ENCODE data around the gene SPTBN1. TPM values are rescaled to one million over a fixed set of nuclear protein-coding genes. Genes with fewer than 3 reads are reported as not detected.

Gene SPTBN1
- total RNA-seq, 8 experiments from 2014 or later, result 114 to 408 (median 185) TPM

DNA sequence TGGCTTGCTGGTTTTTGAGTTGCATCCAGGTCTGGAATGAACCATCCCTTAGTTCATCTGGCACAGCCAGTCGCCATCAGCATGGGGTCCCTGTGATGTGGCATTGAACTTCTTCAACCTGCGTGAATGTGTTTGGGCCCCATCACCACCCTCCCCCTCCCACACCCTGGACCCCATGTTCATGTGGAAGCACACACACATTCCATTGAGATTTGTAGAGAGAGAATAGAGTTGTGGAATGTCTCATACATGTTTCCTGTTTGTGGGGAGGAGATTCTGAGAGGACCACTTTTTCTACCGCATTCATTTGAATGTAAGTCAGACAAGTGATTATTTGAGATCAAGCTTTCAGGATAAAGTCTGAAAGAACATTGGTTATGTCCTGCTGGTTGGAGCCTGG, 149.7 kb downstream of the SPTBN1 start:
- Histone ChIP-seq H3K27ac (no peak overlapping the region), H3K4me3 (no peak overlapping the region), H3K4me1 (replicated peaks in 1 of 2) (peaks cover 3 to 23% of the 10 kb centered on the region in 2 donors)
- WGBS, 10 experiments, result 90 to 100% (median 100%) methylated on average over 1 to 2 of the region's 3 CpGs; no CpG with 5 or more reads in 5 of the 10 experiments
- ATAC-seq (replicated peaks in 6 of 8), result no peak
- in situ Hi-C loops (cut with MboI; ENCODE audit: low pct_unique_long_range_greater_than_20kb in 2 of 9, low sequenced_read_pairs in 9 of 9, unreplicated experiment in 9 of 9), result no loop called here

- no peak overlapping the region for H3K27ac ChIP-seq
- H3K4me1 ChIP-seq (replicated peaks in 1 of 2), result peaks cover 3 to 23% of the 10 kb centered on the region in 2 donors
- peak; percentile 27 to 90 (median 50) for ATAC-seq (replicated peaks in 6 of 8)
- H3K4me3 ChIP-seq, result no peak overlapping the region
- WGBS, 10 experiments, result 6 to 100% (median 85%) methylated on average over 1 to 12 of the region's 12 CpGs; no CpG with 5 or more reads in 1 of the 10 experiments
- in situ Hi-C loops (cut with MboI; ENCODE audit: low pct_unique_long_range_greater_than_20kb in 2 of 9, low sequenced_read_pairs in 9 of 9, unreplicated experiment in 9 of 9), result no loop called here
Observed at GRCh38 chr2:54606393-54606958, 150.3 kb downstream of the SPTBN1 start.

GRCh38 chr2:54608224-54608623, 152.1 kb downstream of the SPTBN1 start:
- 80 to 100% (median 92%) methylated on average over 1 to 3 of the region's 3 CpGs; no CpG with 5 or more reads in 1 of the 10 experiments for WGBS, 10 experiments
- Histone ChIP-seq H3K4me3 (no peak overlapping the region), H3K4me1 (replicated peaks in 1 of 2) (peaks cover 5 to 12% of the 10 kb centered on the region in 2 donors), H3K27ac (no peak overlapping the region)
- no peak for ATAC-seq (replicated peaks in 6 of 8)
- in situ Hi-C loops (cut with MboI; ENCODE audit: low pct_unique_long_range_greater_than_20kb in 2 of 9, low sequenced_read_pairs in 9 of 9, unreplicated experiment in 9 of 9), result no loop called here

GRCh38 chr2:54609241-54609640, 153.1 kb downstream of the SPTBN1 start:
- 32 to 100% (median 83%) methylated on average over 1 to 5 of the region's 5 CpGs for WGBS, 10 experiments
- peaks cover 14% of the 10 kb centered on the region in 2 donors for H3K4me1 ChIP-seq (replicated peaks in 1 of 2)
- no peak overlapping the region for H3K27ac ChIP-seq
- H3K4me3 ChIP-seq, result no peak overlapping the region
- in situ Hi-C loops (cut with MboI; ENCODE audit: low pct_unique_long_range_greater_than_20kb in 2 of 9, low sequenced_read_pairs in 9 of 9, unreplicated experiment in 9 of 9), result no loop called here
- no peak for ATAC-seq (replicated peaks in 6 of 8)

- in situ Hi-C loops (cut with MboI; ENCODE audit: low pct_unique_long_range_greater_than_20kb in 2 of 9, low sequenced_read_pairs in 9 of 9, unreplicated experiment in 9 of 9), result no loop called here
- WGBS, 10 experiments, result 57 to 100% (median 95%) methylated on average over 1 to 2 of the region's 3 CpGs; no CpG with 5 or more reads in 4 of the 10 experiments
- Histone ChIP-seq H3K4me3 (no peak overlapping the region), H3K4me1 (replicated peaks in 1 of 2) (peaks cover 11 to 15% of the 10 kb centered on the region in 2 donors), H3K27ac (no peak overlapping the region)
- ATAC-seq (replicated peaks in 6 of 8), result peak in 1 of 8 experiments; percentile 31
Observed at GRCh38 chr2:54609647-54610046, 153.5 kb downstream of the SPTBN1 start.

GRCh38 chr2:54610700-54611099, 154.6 kb downstream of the SPTBN1 start:
- ATAC-seq (replicated peaks in 6 of 8), result no peak
- in situ Hi-C loops (cut with MboI; ENCODE audit: low pct_unique_long_range_greater_than_20kb in 2 of 9, low sequenced_read_pairs in 9 of 9, unreplicated experiment in 9 of 9), result no loop called here
- H3K27ac ChIP-seq, result no peak overlapping the region
- no peak overlapping the region for H3K4me3 ChIP-seq
- WGBS, 10 experiments, result 0 to 100% (median 30%) methylated on average over 1 of the region's 1 CpG; no CpG with 5 or more reads in 2 of the 10 experiments
- peaks cover 10 to 15% of the 10 kb centered on the region in 2 donors for H3K4me1 ChIP-seq (replicated peaks in 1 of 2)

DNA sequence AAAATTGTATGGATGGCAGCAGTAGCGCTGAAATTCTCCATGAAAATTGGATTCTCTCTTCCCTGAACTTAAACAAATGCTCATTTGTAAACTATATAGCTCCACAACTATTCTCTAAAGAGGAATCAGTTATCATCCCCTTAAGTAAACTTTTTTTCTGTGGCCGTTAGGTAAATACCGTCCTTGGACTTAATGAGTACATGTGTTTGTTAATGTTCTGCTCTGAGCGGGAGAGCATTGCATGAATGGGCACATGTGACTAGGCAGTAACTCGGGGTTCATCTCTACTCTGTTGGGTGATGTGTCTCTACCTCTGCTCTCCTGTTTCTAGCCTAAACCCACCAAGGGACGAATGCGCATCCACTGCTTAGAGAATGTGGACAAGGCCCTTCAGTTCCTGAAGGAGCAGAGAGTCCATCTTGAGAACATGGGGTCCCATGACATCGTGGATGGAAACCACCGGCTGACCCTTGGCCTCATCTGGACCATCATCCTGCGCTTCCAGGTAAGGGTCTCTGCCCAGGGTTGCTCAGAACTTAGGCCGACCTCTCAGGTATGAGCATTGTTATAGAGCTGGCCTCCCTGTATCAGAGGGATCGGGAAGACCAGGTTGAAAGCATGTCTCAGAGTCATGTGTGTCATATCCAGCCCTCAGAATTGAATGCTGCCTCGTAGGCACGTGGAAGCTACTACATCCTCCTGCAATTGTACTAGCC, 155.9 kb downstream of the SPTBN1 start:
- WGBS, 10 experiments, result 90 to 100% (median 95%) methylated on average over 3 to 9 of the region's 14 CpGs; no CpG with 5 or more reads in 1 of the 10 experiments
- H3K4me1 ChIP-seq (replicated peaks in 1 of 2), result peaks cover 2 to 12% of the 10 kb centered on the region in 2 donors
- no peak overlapping the region for H3K27ac ChIP-seq
- ATAC-seq (replicated peaks in 6 of 8), result no peak
- in situ Hi-C loops (cut with MboI; ENCODE audit: low pct_unique_long_range_greater_than_20kb in 2 of 9, low sequenced_read_pairs in 9 of 9, unreplicated experiment in 9 of 9), result no loop called here
- no peak overlapping the region for H3K4me3 ChIP-seq

DNA sequence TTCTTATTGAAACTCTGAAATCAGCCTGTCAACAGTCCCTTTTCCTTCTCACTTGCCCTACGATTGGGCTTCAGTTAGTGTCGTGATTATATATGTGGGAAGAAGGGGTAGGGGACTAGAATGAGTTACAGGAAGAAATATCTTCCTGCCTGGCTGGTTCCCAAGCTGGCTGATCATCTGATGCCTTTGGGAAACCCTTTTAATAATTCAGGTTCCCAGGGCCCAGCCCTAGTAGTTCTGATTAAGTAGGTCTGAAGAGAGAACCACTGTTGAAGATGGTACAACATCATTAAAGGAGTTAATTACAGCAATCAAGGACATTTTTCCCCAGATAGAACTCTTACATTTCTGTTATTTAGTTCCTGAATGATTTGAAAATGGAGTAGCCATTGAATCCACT, 157.3 kb downstream of the SPTBN1 start:
- ATAC-seq (replicated peaks in 6 of 8), result peak in 1 of 8 experiments; percentile 8
- no peak overlapping the region for H3K4me3 ChIP-seq
- in situ Hi-C loops (cut with MboI; ENCODE audit: low pct_unique_long_range_greater_than_20kb in 2 of 9, low sequenced_read_pairs in 9 of 9, unreplicated experiment in 9 of 9), result no loop called here
- H3K4me1 ChIP-seq (replicated peaks in 1 of 2), result peaks cover 2 to 12% of the 10 kb centered on the region in 2 donors
- H3K27ac ChIP-seq, result no peak overlapping the region
- WGBS, 10 experiments, result 65 to 100% (median 88%) methylated on average over 2 of the region's 2 CpGs; no CpG with 5 or more reads in 5 of the 10 experiments

GRCh38 chr2:54613794-54614257, 157.7 kb downstream of the SPTBN1 start:
- no peak overlapping the region for H3K4me3 ChIP-seq
- H3K4me1 ChIP-seq (replicated peaks in 1 of 2), result peaks cover 2 to 12% of the 10 kb centered on the region in 2 donors
- peak; percentile 44 to 86 (median 64) for ATAC-seq (replicated peaks in 6 of 8)
- in situ Hi-C loops (cut with MboI; ENCODE audit: low pct_unique_long_range_greater_than_20kb in 2 of 9, low sequenced_read_pairs in 9 of 9, unreplicated experiment in 9 of 9), result no loop called here
- no peak overlapping the region for H3K27ac ChIP-seq
- WGBS, 10 experiments, result 30 to 100% (median 67%) methylated on average over 1 to 6 of the region's 6 CpGs

DNA sequence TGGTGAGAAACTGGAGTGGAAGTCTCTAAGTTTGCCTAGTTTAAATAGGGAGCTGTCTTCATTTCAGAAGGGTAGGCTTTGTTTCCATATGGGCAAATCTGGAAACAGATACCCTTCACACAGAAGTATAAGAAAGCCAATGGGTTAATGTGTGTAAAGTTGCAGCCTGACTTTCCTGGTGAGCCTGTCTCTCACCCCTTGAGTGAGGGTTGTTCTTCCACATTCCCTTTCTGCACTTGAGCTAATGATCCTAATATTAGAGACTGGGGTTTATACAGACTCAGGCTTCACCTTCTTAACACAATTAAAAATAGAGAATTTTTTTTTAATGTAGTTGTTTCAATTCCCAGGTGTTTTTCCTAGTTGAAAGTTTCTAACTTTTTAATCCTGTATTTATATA, 158.7 kb downstream of the SPTBN1 start:
- no peak overlapping the region for H3K27ac ChIP-seq
- no peak for ATAC-seq (replicated peaks in 6 of 8)
- no peak overlapping the region for H3K4me3 ChIP-seq
- H3K4me1 ChIP-seq (replicated peaks in 1 of 2), result peaks cover 2 to 12% of the 10 kb centered on the region in 2 donors
- in situ Hi-C loops (cut with MboI; ENCODE audit: low pct_unique_long_range_greater_than_20kb in 2 of 9, low sequenced_read_pairs in 9 of 9, unreplicated experiment in 9 of 9), result no loop called here

GRCh38 chr2:54615832-54616534, 159.9 kb downstream of the SPTBN1 start:
- peaks cover 2 to 12% of the 10 kb centered on the region in 2 donors for H3K4me1 ChIP-seq (replicated peaks in 1 of 2)

GRCh38 chr2:54617409-54617808, 161.3 kb downstream of the SPTBN1 start:
- in situ Hi-C loops (cut with MboI; ENCODE audit: low pct_unique_long_range_greater_than_20kb in 2 of 9, low sequenced_read_pairs in 9 of 9, unreplicated experiment in 9 of 9), result no loop called here
- WGBS, 10 experiments, result 33 to 90% (median 89%) methylated on average over 2 to 7 of the region's 7 CpGs; no CpG with 5 or more reads in 1 of the 10 experiments
- peaks cover 2 to 12% of the 10 kb centered on the region in 2 donors for H3K4me1 ChIP-seq (replicated peaks in 1 of 2)
- H3K27ac ChIP-seq, result no peak overlapping the region
- H3K4me3 ChIP-seq, result no peak overlapping the region
- ATAC-seq (replicated peaks in 6 of 8), result no peak

More at GRCh38 chr2:54615832-54616534, 159.9 kb downstream of the SPTBN1 start:
- Histone ChIP-seq H3K4me3 (no peak overlapping the region), H3K27ac (no peak overlapping the region)
- ATAC-seq (replicated peaks in 6 of 8), result no peak
- 43 to 100% (median 92%) methylated on average over 1 to 4 of the region's 5 CpGs; no CpG with 5 or more reads in 1 of the 10 experiments for WGBS, 10 experiments
- in situ Hi-C loops (cut with MboI; ENCODE audit: low pct_unique_long_range_greater_than_20kb in 2 of 9, low sequenced_read_pairs in 9 of 9, unreplicated experiment in 9 of 9), result no loop called here
